Epithelial cell of proximal tubule (primary cell): ENCODE data around the gene EFL1. TPM values are rescaled to one million over a fixed set of nuclear protein-coding genes. Genes with fewer than 3 reads are reported as not detected.
"Not testable (repeated sequence)": the region's sequence is repeated elsewhere in the genome, so short reads cannot be mapped to it uniquely, and the experiment has no call there.

ENCODE experiments used
- DNase-seq: peaks from one replicate; pipeline ENCODE4 v3.0.0-alpha.2; 2011; ENCODE audit warnings: low read depth
- H3K4me3 ChIP-seq: 2 replicates; pipeline ENCODE4 v1.5.1; 2011; ENCODE audit warnings: low read depth, mild to moderate bottlenecking, low read length
- total RNA-seq: library from RNA; depleted of rRNA; stranded (reverse); fragments of >200 nt; gene quantifications from 2 replicates; pipeline ENCODE4 v1.2.3, GENCODE V29; 2015
- TF ChIP-seq, protein P1 (sequence below): conservative IDR thresholded peaks from 2 replicates; pipeline ENCODE4 v1.5.1; 2012; ENCODE audit warnings: low read depth, mild to moderate bottlenecking, low read length

EFL1 gene
- total RNA-seq, 1 donor from 2014 or later: 16.6 TPM

DNA sequence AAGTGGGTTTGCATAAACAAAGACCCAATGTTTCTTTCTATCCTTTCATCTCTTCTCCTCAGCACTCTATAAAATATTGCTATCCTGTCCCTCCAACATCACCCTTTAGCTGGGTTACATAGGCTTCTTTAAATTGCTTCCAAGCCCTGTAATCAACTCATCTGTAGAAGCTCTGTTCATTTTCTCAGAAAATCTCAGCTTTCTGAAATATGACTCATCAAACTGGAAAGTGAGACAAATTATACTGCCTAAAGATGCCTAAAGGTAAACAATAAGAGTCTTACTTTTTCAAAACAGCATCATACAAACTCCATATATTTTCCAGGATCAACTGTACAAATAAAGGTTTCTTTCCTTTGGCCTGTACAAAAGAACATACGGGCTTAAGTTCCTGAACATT lies 33.8 kb downstream of the EFL1 start:
- no peak overlapping the region for H3K4me3 ChIP-seq
- DNase-seq: no peak
- TF ChIP-seq, protein P1, sequence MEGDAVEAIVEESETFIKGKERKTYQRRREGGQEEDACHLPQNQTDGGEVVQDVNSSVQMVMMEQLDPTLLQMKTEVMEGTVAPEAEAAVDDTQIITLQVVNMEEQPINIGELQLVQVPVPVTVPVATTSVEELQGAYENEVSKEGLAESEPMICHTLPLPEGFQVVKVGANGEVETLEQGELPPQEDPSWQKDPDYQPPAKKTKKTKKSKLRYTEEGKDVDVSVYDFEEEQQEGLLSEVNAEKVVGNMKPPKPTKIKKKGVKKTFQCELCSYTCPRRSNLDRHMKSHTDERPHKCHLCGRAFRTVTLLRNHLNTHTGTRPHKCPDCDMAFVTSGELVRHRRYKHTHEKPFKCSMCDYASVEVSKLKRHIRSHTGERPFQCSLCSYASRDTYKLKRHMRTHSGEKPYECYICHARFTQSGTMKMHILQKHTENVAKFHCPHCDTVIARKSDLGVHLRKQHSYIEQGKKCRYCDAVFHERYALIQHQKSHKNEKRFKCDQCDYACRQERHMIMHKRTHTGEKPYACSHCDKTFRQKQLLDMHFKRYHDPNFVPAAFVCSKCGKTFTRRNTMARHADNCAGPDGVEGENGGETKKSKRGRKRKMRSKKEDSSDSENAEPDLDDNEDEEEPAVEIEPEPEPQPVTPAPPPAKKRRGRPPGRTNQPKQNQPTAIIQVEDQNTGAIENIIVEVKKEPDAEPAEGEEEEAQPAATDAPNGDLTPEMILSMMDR: no peak

DNA sequence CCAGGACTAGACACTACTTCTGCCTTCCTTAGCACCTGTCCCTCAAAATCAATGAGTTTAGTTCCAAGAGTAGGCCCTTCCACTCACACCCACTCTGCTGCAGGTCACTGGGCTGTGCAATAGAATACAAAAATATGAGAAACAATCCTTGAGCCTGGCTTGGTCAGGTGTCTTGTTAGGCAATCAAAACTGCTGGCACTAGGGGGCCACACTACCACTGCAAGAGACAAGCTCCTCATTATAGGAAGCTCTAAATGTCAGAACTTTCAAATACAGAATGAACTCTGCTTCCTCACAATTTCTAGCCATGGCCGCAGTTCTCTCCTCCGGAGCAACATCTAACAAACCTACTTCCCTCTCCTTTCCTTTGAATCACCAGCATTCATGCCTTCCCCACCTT lies 41.0 kb downstream of the EFL1 start:
- DNase-seq, H3K4me3 ChIP-seq: not testable (repeated sequence)
- TF ChIP-seq, protein P1: peak; percentile 43

DNA sequence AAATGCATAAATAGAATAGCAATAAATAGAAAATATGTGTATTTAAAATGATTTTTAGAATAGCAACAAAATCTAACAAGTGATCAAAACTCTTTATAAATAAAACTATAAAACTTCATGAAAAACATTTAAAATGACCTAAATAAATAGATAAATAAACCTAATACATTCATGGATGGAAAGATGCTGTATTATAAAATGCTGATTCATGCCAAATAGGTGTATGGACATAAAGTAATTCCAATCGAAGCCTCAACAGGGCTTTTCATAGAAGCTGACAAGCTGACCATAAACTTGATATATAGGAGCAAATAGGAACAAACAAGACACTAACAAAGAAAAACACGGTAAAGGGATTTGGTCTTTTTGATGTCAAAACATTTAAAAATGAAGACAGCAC lies 46.4 kb downstream of the EFL1 start:
- not testable (repeated sequence) for DNase-seq, H3K4me3 ChIP-seq

DNA sequence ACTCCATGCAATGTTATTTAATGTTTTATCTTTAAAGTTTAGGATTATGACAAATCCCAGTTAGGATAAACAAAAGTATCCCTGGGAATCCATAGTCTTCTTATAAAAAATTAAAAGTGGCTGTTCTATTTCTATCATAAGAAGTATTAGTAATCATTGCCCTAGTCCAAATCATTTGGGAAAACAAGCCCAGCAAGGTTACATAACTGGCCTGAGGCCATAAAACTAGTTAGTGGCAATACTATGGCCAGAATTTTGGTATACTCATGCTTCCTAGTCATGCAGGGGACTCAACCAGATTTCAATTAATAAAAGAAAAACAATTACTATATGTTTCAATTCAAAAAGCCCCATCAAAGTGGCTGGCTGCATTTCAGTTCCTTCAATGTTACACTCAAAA lies 50.3 kb downstream of the EFL1 start:
- DNase-seq, H3K4me3 ChIP-seq: not testable (repeated sequence)

DNA sequence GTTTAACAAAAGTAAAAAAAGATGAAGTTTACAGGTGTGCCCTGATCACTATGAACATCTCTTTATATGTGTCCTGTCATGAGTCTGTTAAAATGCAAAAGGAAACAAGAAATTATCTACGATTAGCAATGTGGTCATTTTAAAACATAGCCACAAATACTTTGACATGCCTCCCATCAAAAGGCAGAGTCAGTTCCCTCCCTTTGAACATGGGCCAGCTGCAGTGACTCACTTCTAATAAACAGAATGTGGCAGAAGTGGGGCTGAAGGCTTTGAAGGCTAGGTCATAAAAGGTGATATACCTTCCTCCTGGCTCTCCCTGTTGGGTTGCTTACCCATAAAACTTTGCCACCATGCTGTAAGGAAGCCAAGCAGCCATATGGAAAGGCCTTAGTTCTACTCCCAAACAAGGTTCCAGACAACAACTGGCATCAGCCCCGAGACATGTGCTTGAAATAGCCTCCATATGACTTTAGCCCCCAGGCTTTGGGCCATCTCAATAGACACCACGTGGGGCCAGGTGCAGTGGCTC lies 52.4 kb downstream of the EFL1 start:
- H3K4me3 ChIP-seq, DNase-seq: not testable (repeated sequence)

DNA sequence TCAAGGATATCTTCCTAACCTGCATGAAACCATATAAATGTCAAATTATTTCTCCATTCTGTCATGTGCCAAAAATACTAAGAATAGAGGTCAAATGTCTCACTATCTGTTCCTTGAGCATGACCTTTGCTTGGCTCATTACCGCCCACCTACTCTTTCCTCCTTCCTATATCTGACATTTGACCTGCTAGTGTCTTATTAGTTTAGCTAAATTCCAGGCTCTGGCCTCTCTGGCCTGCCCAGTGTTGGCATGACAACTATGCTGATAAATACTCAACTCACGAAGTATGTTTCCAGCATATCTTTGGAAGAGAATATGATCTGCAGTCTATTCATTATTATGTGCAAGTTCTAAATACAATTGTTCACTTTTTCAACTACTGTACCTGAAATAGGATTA lies 58.0 kb downstream of the EFL1 start:
- not testable (repeated sequence) for H3K4me3 ChIP-seq, DNase-seq

DNA sequence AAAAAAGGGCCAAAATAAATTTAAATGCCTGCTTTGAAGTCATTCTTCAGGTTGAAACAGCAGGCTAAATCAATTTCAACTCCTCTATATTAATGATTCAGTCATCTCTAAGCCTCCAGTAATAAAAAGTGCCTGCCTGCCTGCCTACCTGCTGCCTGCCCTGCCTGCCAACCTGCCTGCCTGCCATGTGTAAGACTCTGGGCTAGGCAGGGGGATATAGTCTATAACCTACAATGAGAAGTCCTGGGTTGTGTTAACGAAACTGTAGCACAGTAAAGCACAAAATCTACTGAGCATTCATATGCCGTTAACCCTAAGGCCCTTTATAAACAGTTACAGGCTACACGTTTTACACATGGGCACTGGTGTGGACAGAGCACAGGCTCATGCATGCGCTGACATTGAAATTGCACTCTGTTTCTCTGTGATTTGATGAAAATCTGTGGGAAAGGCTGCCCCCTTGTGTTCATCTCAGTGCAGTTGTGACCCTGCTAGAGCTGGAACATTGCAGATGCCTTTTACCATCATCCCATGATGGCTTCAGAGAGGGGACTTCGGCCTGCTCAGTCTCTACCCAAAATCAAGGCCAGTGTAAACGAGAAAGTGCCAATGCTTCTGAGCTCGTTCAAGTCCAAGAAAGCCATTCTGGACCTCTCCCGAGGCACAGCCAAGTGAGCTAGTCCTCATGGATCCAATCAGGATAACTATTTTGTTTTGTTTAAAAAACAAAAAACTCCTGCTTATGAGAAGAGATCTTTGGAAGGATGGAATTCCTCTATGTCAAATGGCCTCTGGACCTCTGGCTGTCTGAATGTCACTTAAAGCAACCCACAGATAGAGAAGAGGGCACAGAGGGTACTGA lies 64.6 kb downstream of the EFL1 start:
- no peak for DNase-seq
- H3K4me3 ChIP-seq: no peak overlapping the region
- TF ChIP-seq, protein P1: peak; percentile 84

DNA sequence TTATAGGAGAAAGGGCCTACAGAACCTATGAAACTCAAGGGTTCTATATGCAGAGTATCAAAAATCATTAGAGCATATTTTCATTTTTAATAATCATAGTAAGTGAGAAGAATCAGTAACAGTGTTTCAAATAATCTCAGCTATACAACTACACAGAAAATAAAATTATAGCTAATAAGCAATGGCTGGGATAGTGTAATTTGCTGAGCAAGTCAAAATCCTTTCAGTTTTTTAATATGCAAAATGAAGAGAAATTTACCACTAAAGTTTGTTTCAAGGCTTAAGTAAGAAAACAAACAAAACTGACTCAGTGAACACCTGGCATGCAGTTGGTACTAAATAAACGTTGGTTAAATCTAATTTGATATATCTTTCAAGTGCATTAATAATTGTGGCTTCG lies 66.2 kb downstream of the EFL1 start:
- H3K4me3 ChIP-seq: no peak overlapping the region
- no peak for DNase-seq
- TF ChIP-seq, protein P1: no peak

DNA sequence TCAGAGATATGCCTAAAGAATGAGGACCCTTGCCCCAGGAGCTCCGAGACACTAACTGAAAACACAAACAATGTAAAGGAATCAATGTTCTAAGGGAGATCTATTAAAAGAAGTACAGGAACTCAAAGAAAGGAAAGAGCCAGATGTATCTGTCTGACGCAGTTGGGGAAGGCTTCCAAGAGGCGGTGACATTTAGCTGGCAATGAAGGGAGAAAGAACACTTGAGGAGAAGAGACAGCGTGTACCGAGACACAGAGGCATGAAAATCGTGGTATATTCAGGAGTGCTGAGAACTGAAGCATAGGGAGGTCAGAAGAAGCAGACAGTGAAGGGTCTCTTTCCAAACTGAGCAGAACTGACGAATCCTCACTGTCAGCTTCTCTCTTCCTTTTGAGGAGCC lies 66.7 kb downstream of the EFL1 start:
- H3K4me3 ChIP-seq, DNase-seq: not testable (repeated sequence)

DNA sequence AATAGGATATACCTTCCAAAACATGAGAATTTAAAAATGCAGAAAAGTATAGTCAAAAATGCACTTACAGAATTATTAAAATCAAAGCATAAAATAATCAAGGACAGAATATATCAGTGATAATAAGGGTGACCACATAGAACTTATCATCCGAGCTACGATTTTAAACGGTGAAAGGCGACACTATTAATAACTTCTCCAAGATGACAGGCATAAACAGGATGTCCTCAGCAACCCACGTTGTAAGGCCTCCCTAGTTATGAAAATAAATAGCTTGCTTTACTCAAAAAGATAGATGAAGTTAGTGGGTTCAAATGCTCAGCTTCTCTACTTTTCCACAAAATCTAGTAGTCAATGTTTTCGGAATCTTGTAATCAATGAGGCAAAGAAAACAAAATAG lies 68.0 kb downstream of the EFL1 start:
- not testable (repeated sequence) for H3K4me3 ChIP-seq, DNase-seq

DNA sequence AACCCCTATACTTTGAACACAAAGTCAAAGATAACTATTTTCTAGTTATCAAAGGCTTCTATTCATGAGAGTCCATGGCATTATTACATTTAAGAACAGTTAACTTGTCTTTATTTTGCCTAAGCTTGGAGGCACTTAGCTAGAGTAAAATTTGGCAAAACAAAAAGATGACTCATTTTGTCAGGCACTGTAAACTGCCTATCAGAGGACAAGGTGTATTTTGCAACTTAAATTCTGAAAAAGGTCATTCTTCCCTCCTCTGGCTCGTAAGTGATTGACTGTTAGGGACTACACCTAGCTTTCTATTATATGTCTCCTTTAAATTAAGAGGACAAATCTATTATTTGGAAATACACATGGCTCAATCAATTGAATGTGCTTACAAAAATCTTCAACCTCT lies 69.1 kb downstream of the EFL1 start:
- DNase-seq, H3K4me3 ChIP-seq: not testable (repeated sequence)

DNA sequence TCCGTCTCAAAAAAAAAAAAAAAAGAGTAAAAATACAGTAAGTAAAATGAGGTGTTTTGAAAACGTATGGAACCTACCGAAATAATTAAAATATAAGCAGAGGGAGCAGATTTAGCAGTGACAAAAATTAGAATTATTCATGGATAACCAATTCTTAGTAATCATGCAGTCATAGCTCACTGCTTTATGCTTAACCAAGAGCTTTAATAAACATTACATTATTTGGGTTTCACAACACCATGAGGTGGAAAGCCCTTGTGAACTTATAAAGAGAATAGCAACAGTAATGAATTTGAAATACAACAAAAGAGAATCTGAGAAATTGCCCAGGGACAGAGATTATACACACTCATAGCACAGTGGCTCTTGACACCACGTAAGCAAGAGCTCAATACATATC lies 70.1 kb downstream of the EFL1 start:
- DNase-seq, H3K4me3 ChIP-seq: not testable (repeated sequence)
